ENCODE results near the gene ANG. TPM values are rescaled to one million over a fixed set of nuclear protein-coding genes. Genes with fewer than 3 reads are reported as not detected.
A peak's percentile ranks its signal among the peaks of the same experiment; 100 is the strongest.

Gene ANG
- total RNA-seq, 1 experiment from 2014 or later = 24.7 TPM

GRCh38 chr14:20682127-20682434 is 6.5 kb upstream of the ANG start:
- H3K4me3 Mint-ChIP-seq (ENCODE audit: unreplicated experiment) = no peak overlapping the region
- BruUV-seq (replicated peaks) = TSS peak; percentile 71
- Histone ChIP-seq H3K36me3 (ENCODE audit: control insufficient read depth, insufficient read depth, low read length) (no peaks in the 10 kb centered on the region), H3K27me3 (replicated peaks; ENCODE audit: control insufficient read depth, insufficient read depth, low read length) (no peaks in the 10 kb centered on the region), H3K9me3 (no peaks in the 10 kb centered on the region), H3K4me1 (peaks cover 13% of the 10 kb centered on the region), H3K4me3 (ENCODE audit: low read depth, low read length) (peak overlapping the region; percentile 61)
- no peak for DNase-seq
- CTCF ChIA-PET = interaction anchor here (0.6 to 2.0 kb wide), 10 partner anchors 24 to 289 kb away, joined by 3 to 10 read pairs (median 4); partner anchors contain the start of gene APEX1
- peaks cover 15% of the 10 kb centered on the region for H3K4me1 Mint-ChIP-seq (ENCODE audit: low read depth, unreplicated experiment)
- no peaks in the 10 kb centered on the region for H3K9me3 Mint-ChIP-seq (ENCODE audit: unreplicated experiment)
- no peak for TF ChIP-seq CTCF (IDR thresholded peaks at IDR 0.05; ENCODE audit: insufficient read depth in 1 of 2, low read depth in 1 of 2, low read length in 1 of 2, severe bottlenecking in 1 of 2, unreplicated experiment in 1 of 2)
- intact Hi-C loops (cut with micrococcal nuclease; ENCODE audit: unreplicated experiment) = loop anchor here (1.0 to 5.0 kb wide), 6 partner anchors 25 to 265 kb away; partner anchors contain the start of gene PIP4P1
- POLR2A ChIA-PET = interaction anchor here (0.6 to 1.4 kb wide), 5 partner anchors 9 to 289 kb away, joined by 3 to 6 read pairs (median 4); partner anchors contain the start of genes APEX1 and PIP4P1
- H3K27ac Mint-ChIP-seq (ENCODE audit: unreplicated experiment) = no peak overlapping the region
- no peaks in the 10 kb centered on the region for H3K36me3 Mint-ChIP-seq (ENCODE audit: insufficient read depth, unreplicated experiment)
- H3K27me3 Mint-ChIP-seq (ENCODE audit: insufficient read depth, unreplicated experiment) = no peaks in the 10 kb centered on the region

- Mint-ChIP-seq H3K4me1 (ENCODE audit: low read depth, unreplicated experiment) (peaks cover 15% of the 10 kb centered on the region), H3K36me3 (ENCODE audit: insufficient read depth, unreplicated experiment) (no peaks in the 10 kb centered on the region), H3K27me3 (ENCODE audit: insufficient read depth, unreplicated experiment) (no peaks in the 10 kb centered on the region), H3K27ac (ENCODE audit: unreplicated experiment) (no peak overlapping the region), H3K4me3 (ENCODE audit: unreplicated experiment) (no peak overlapping the region), H3K9me3 (ENCODE audit: unreplicated experiment) (no peaks in the 10 kb centered on the region)
- peaks cover 16% of the 10 kb centered on the region for H3K4me1 ChIP-seq
- peak; percentile 82 to 88 for DNase-seq
- ChIA-PET CTCF (interaction anchor here (0.6 to 2.0 kb wide), 9 partner anchors 24 to 288 kb away, joined by 3 to 13 read pairs (median 7); no protein-coding TSS in a partner anchor), POLR2A (interaction anchor here (0.5 to 1.7 kb wide), 7 partner anchors 8 to 339 kb away, joined by 3 to 9 read pairs (median 5); partner anchors contain the start of genes PARP2 and PIP4P1)
- H3K4me3 ChIP-seq (ENCODE audit: low read depth, low read length) = peak overlapping the region; percentile 61
- H3K27me3 ChIP-seq (replicated peaks; ENCODE audit: control insufficient read depth, insufficient read depth, low read length) = no peaks in the 10 kb centered on the region
- TF ChIP-seq CTCF (IDR thresholded peaks at IDR 0.05; ENCODE audit: insufficient read depth in 1 of 2, low read depth in 1 of 2, low read length in 1 of 2, severe bottlenecking in 1 of 2, unreplicated experiment in 1 of 2) = no peak
- H3K9me3 ChIP-seq = no peaks in the 10 kb centered on the region
- no TSS peak for BruUV-seq (replicated peaks)
- intact Hi-C loops (cut with micrococcal nuclease; ENCODE audit: unreplicated experiment) = loop anchor here (1.0 to 5.0 kb wide), 7 partner anchors 25 to 339 kb away; partner anchors contain the start of genes PARP2 and PIP4P1
- H3K36me3 ChIP-seq (ENCODE audit: control insufficient read depth, insufficient read depth, low read length) = no peaks in the 10 kb centered on the region
Measured at GRCh38 chr14:20682435-20683124, 6.0 kb upstream of the ANG start.

GRCh38 chr14:20683125-20683890 is 5.3 kb upstream of the ANG start:
- Histone ChIP-seq H3K4me1 (peaks cover 23% of the 10 kb centered on the region), H3K36me3 (ENCODE audit: control insufficient read depth, insufficient read depth, low read length) (no peaks in the 10 kb centered on the region), H3K4me3 (ENCODE audit: low read depth, low read length) (peak overlapping the region; percentile 61), H3K9me3 (no peaks in the 10 kb centered on the region), H3K27me3 (replicated peaks; ENCODE audit: control insufficient read depth, insufficient read depth, low read length) (no peaks in the 10 kb centered on the region)
- no TSS peak for BruUV-seq (replicated peaks)
- Mint-ChIP-seq H3K4me3 (ENCODE audit: unreplicated experiment) (no peak overlapping the region), H3K9me3 (ENCODE audit: unreplicated experiment) (no peaks in the 10 kb centered on the region), H3K27ac (ENCODE audit: unreplicated experiment) (no peak overlapping the region), H3K27me3 (ENCODE audit: insufficient read depth, unreplicated experiment) (no peaks in the 10 kb centered on the region), H3K36me3 (ENCODE audit: insufficient read depth, unreplicated experiment) (no peaks in the 10 kb centered on the region), H3K4me1 (ENCODE audit: low read depth, unreplicated experiment) (peaks cover 22% of the 10 kb centered on the region)
- ChIA-PET CTCF (interaction anchor here (1.7 to 2.0 kb wide), 2 partner anchors 25 to 70 kb away, joined by 10 to 13 read pairs; no protein-coding TSS in a partner anchor), POLR2A (interaction anchor here (0.5 to 1.7 kb wide), 3 partner anchors 222 to 340 kb away, joined by 3 to 9 read pairs (median 5); partner anchors contain the start of genes PARP2 and PIP4P1)
- no peak for TF ChIP-seq CTCF (IDR thresholded peaks at IDR 0.05; ENCODE audit: insufficient read depth in 1 of 2, low read depth in 1 of 2, low read length in 1 of 2, severe bottlenecking in 1 of 2, unreplicated experiment in 1 of 2)
- DNase-seq = peak; percentile 84 to 86
- intact Hi-C loops (cut with micrococcal nuclease; ENCODE audit: unreplicated experiment) = loop anchor here (1.0 to 5.0 kb wide), 4 partner anchors 136 to 340 kb away; partner anchors contain the start of genes PARP2 and PIP4P1
